Kasumi-1 (cell line): Measurements from ENCODE around the gene NSMCE3.

Experiments used
- DNase-seq, 2 experiments: peaks; one replicate each; lab custom pipeline; 2025; lab: John Stamatoyannopoulos, UW

NSMCE3 gene

GRCh38 chr15:29222129-29222853 is 47.3 kb downstream of the NSMCE3 start:
- DNase-seq: no peak

GRCh38 chr15:29220852-29221251 is 48.8 kb downstream of the NSMCE3 start:
- no peak for DNase-seq

- no peak for DNase-seq
Observed at GRCh38 chr15:29216955-29217354, 52.7 kb downstream of the NSMCE3 start.
